WTC11 (cell line): ENCODE measurements around the gene SPEF1. TPM values are rescaled to one million over a fixed set of nuclear protein-coding genes. Genes with fewer than 3 reads are reported as not detected.
A peak's percentile ranks its signal among the peaks of the same experiment; 100 is the strongest.

Experiments used
- ATAC-seq: fragments of 200-7000 bp; cut with Tn5 transposase; 2 replicates; pipeline ENCODE4 v1.10.0; 2021; ENCODE audit warnings: mild to moderate bottlenecking, moderate library complexity
- CTCF ChIA-PET: fragments of 300-600 bp; sonication (Branson Sonifier 250); formaldehyde crosslinking; loops from one replicate; lab custom pipeline; 2021; ENCODE audit warnings: antibody characterized with exemption; lab: Charles Lee
- POLR2A ChIA-PET: fragments of 350-600 bp; sonication (Branson Sonifier 250); formaldehyde crosslinking; loops from one replicate; lab custom pipeline; 2021; ENCODE audit warnings: antibody characterized with exemption; lab: Charles Lee
- DNase-seq: peaks from one replicate; pipeline ENCODE4 v3.0.0; 2021; ENCODE audit warnings: low spot score
- H3K27ac Mint-ChIP-seq: 2 replicates; pipeline ENCODE4 v1.8.0; 2021; ENCODE audit warnings: mixed read lengths
- H3K27me3 Mint-ChIP-seq: 2 replicates; pipeline ENCODE4 v1.8.0; 2021; ENCODE audit warnings: low read depth, mild to moderate bottlenecking, moderate library complexity, mixed read lengths
- H3K36me3 Mint-ChIP-seq: 2 replicates; pipeline ENCODE4 v1.8.0; 2021; ENCODE audit warnings: mixed read lengths
- H3K4me1 Mint-ChIP-seq: 2 replicates; pipeline ENCODE4 v1.8.0; 2022; ENCODE audit warnings: mixed read lengths
- H3K4me3 Mint-ChIP-seq: 2 replicates; pipeline ENCODE4 v1.8.0; 2021; ENCODE audit warnings: mild to moderate bottlenecking, moderate library complexity, mixed read lengths
- H3K9me3 Mint-ChIP-seq: 2 replicates; pipeline ENCODE4 v1.8.0; 2021; ENCODE audit warnings: mixed read lengths
- ATF1 ChIP-seq: sonication (generic); formaldehyde crosslinking; IDR thresholded peaks from 2 replicates; pipeline ENCODE4 v1.8.1; 2023; ENCODE audit warnings: mild to moderate bottlenecking, moderate library complexity, missing genetic modification reagents
- ATF6 ChIP-seq: sonication (generic); formaldehyde crosslinking; IDR thresholded peaks from 2 replicates; pipeline ENCODE4 v1.8.1; 2023; ENCODE audit warnings: mild to moderate bottlenecking, missing genetic modification reagents
- FOXJ3 ChIP-seq: sonication (generic); formaldehyde crosslinking; IDR thresholded peaks from 2 replicates; pipeline ENCODE4 v1.9.0; 2021; ENCODE audit warnings: missing genetic modification reagents, mild to moderate bottlenecking, borderline replicate concordance
- FOXK1 ChIP-seq: sonication (generic); formaldehyde crosslinking; IDR thresholded peaks from 2 replicates; pipeline ENCODE4 v1.8.0; 2022; ENCODE audit warnings: mild to moderate bottlenecking, moderate library complexity, missing genetic modification reagents
- IRF2 ChIP-seq: sonication (generic); formaldehyde crosslinking; IDR thresholded peaks from 2 replicates; pipeline ENCODE4 v1.8.0; 2022; ENCODE audit warnings: low read depth, missing genetic modification reagents, borderline replicate concordance
- RELA ChIP-seq: sonication (generic); formaldehyde crosslinking; IDR thresholded peaks from 2 replicates; pipeline ENCODE4 v1.8.1; 2022; ENCODE audit warnings: missing genetic modification reagents, mild to moderate bottlenecking, borderline replicate concordance
- RORB ChIP-seq: fragments of 250-450 bp; sonication (Bioruptor Pico); IDR thresholded peaks from 2 replicates; pipeline ENCODE4 v1.9.0; 2021; ENCODE audit warnings: mild to moderate bottlenecking
- SOX15 ChIP-seq: fragments of 250-450 bp; sonication (Bioruptor Pico); IDR thresholded peaks from 2 replicates; pipeline ENCODE4 v1.9.0; 2021; ENCODE audit warnings: mild to moderate bottlenecking
- ZNF263 ChIP-seq: sonication (generic); formaldehyde crosslinking; IDR thresholded peaks from 2 replicates; pipeline ENCODE4 v1.8.1; 2022; ENCODE audit warnings: low read depth, mild to moderate bottlenecking, moderate library complexity, missing genetic modification reagents
- ZNF671 ChIP-seq: fragments of 250-450 bp; sonication (Bioruptor Pico); IDR thresholded peaks from 2 replicates; pipeline ENCODE4 v1.8.0; 2021; ENCODE audit warnings: mild to moderate bottlenecking
- total RNA-seq: library from RNA; stranded (reverse); gene quantifications from 3 replicates; pipeline ENCODE4 v1.2.3, GENCODE V29; 2021
- TF ChIP-seq, protein P1 (sequence below): sonication (generic); formaldehyde crosslinking; IDR thresholded peaks from 2 replicates; pipeline ENCODE4 v1.8.1; 2023; ENCODE audit warnings: mild to moderate bottlenecking, moderate library complexity, missing genetic modification reagents
- TF ChIP-seq, protein P2 (sequence below): sonication (generic); formaldehyde crosslinking; IDR thresholded peaks from 2 replicates; pipeline ENCODE4 v1.8.0; 2022; ENCODE audit warnings: mild to moderate bottlenecking, missing genetic modification reagents
- TF ChIP-seq, protein P3 (sequence below): sonication (generic); formaldehyde crosslinking; IDR thresholded peaks from 2 replicates; pipeline ENCODE4 v1.8.1; 2023; ENCODE audit warnings: mild to moderate bottlenecking, missing genetic modification reagents, moderate library complexity
- TF ChIP-seq, protein P4 (sequence below): sonication (generic); formaldehyde crosslinking; IDR thresholded peaks from 2 replicates; pipeline ENCODE4 v1.8.1; 2023; ENCODE audit warnings: mild to moderate bottlenecking, missing genetic modification reagents, borderline replicate concordance

SPEF1 gene
- total RNA-seq, 1 experiment from 2014 or later, result 0.72 TPM

DNA sequence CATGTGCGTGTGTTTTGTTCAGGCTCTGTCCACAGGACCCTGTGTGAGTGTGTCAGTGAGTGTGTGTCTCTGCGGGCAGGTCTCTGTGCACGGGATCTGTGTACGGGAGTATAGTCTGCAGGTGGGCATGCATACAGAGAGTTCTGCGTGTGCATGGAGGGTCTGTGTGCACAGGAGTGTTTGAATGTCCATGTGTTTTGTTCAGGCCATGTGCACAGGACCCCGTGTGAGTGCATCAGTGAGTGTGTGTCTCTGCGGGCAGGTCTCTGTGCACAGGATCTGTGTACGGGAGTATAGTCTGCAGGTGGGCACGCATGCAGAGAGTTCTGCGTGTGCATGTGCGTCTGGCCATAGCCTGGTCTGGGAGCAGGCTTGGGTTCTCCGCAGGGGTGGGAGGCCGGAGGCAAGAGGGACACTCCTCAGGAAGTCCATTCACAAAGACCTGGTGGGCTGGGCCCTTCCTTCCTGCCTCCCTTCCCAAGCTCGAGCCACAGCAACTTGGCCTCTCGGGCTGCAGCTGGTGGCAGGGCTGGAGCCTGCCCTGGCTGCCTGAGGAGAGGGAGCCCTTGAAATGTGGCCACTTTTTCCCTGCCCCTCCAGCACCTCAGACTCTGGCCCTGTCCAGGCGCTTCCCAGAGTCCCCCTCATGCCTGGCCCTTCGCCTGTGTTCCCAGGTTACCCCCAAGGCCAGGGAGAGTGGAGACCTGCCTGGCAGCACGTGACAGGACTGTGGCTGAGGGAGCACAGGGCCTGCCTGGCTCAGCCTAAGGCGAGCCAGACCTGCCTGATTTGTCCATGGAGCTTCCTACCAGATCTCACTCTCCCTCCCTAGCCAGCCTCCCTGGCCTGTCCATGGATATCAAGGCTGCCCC lies 42.0 kb downstream of the SPEF1 start:
- Mint-ChIP-seq H3K4me1 (peaks cover 24% of the 10 kb centered on the region), H3K27ac (peak overlapping the region; percentile 68), H3K4me3 (no peak overlapping the region), H3K27me3 (peaks cover 2% of the 10 kb centered on the region), H3K36me3 (no peaks in the 10 kb centered on the region), H3K9me3 (no peaks in the 10 kb centered on the region)
- peak; percentile 35 for ATAC-seq
- ChIA-PET POLR2A (no interaction called here), CTCF (interaction anchor here (0.6 to 3.7 kb wide), 11 partner anchors 11 to 166 kb away, joined by 3 to 47 read pairs (median 5); no protein-coding TSS in a partner anchor)
- TF ChIP-seq, protein P1, sequence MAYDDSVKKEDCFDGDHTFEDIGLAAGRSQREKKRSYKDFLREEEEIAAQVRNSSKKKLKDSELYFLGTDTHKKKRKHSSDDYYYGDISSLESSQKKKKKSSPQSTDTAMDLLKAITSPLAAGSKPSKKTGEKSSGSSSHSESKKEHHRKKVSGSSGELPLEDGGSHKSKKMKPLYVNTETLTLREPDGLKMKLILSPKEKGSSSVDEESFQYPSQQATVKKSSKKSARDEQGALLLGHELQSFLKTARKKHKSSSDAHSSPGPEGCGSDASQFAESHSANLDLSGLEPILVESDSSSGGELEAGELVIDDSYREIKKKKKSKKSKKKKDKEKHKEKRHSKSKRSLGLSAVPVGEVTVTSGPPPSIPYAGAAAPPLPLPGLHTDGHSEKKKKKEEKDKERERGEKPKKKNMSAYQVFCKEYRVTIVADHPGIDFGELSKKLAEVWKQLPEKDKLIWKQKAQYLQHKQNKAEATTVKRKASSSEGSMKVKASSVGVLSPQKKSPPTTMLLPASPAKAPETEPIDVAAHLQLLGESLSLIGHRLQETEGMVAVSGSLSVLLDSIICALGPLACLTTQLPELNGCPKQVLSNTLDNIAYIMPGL, result 0 out of 2 replicates have a peak, but pooled peaks have one; percentile 54
- TF ChIP-seq, protein P2, sequence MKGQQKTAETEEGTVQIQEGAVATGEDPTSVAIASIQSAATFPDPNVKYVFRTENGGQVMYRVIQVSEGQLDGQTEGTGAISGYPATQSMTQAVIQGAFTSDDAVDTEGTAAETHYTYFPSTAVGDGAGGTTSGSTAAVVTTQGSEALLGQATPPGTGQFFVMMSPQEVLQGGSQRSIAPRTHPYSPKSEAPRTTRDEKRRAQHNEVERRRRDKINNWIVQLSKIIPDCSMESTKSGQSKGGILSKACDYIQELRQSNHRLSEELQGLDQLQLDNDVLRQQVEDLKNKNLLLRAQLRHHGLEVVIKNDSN, result peak; percentile 23; the same call in 1 of the 2 replicates
- TF ChIP-seq FOXK1 (CRISPR knock-in tag), result no peak
- TF ChIP-seq, protein P3, sequence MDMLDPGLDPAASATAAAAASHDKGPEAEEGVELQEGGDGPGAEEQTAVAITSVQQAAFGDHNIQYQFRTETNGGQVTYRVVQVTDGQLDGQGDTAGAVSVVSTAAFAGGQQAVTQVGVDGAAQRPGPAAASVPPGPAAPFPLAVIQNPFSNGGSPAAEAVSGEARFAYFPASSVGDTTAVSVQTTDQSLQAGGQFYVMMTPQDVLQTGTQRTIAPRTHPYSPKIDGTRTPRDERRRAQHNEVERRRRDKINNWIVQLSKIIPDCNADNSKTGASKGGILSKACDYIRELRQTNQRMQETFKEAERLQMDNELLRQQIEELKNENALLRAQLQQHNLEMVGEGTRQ (CRISPR knock-in tag), result peak; percentile 62
- 0 out of 2 replicates have a peak, but pooled peaks have one; percentile 14 for TF ChIP-seq ZNF263 (CRISPR knock-in tag)
- no peak for DNase-seq

DNA sequence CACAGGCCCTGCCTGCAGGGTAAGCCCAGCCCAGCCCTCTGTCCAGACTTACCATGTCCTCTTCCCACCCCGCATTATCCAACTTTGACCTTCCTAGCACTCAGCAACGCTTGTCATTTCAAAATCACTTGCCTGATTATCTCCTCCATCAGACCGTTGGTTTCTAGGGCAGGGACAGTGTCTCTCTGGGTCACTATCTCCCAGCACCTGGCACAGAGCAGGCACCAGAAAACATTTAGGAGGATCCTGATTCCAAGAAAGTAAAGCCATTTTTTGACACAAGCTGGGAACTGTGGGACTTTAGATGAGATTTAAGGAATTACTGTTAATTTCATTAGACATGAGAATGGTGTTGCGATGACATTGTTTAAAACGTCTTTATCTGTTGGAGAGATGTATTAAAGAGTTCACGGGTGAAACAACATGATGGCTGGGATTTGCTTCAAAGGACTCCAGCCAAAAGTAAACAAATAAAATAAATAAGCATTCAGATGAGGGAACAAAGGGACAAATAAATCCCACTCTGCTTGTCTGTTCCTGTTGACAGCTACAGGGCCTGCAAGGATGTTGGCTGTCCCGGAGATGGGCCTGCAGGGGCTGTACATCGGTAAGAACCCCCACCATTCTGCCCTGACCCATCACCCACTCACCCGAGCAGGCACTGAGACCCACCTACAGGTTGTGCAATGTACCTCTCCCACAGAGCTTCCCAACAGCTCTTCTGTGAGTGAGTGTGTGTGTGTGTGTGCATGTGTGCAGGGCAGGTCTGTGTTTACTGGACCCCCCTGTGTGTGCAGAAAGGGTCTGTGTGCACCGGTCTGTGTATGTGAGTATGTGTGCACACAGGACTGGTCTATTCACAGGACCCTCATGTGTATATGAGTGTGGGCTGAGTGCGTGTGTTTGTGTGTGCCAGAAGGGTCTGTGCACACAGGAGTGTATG lies 42.9 kb downstream of the SPEF1 start:
- ChIA-PET POLR2A (no interaction called here), CTCF (interaction anchor here (0.6 to 3.3 kb wide), 2 partner anchors 22 to 116 kb away, joined by 3 to 23 read pairs; no protein-coding TSS in a partner anchor)
- Mint-ChIP-seq H3K4me1 (peaks cover 26% of the 10 kb centered on the region), H3K4me3 (no peak overlapping the region), H3K36me3 (no peaks in the 10 kb centered on the region), H3K27me3 (peaks cover 5% of the 10 kb centered on the region), H3K9me3 (no peaks in the 10 kb centered on the region), H3K27ac (peak overlapping the region; percentile 2; the same call in 1 of the 2 replicates)
- TF ChIP-seq FOXJ3 (CRISPR knock-in tag) (no peak), ZNF671 (CRISPR knock-in tag) (no peak), ATF6 (CRISPR knock-in tag) (no peak), SOX15 (CRISPR knock-in tag) (no peak), ATF1 (CRISPR knock-in tag) (no peak), IRF2 (no peak), RELA (no peak)
- ATAC-seq (no peak), DNase-seq (no peak)

GRCh38 chr20:3735768-3736167 lies 45.5 kb downstream of the SPEF1 start:
- Mint-ChIP-seq H3K4me1 (peaks cover 35% of the 10 kb centered on the region), H3K27me3 (peaks cover 25% of the 10 kb centered on the region), H3K4me3 (no peak overlapping the region), H3K9me3 (no peaks in the 10 kb centered on the region), H3K36me3 (no peaks in the 10 kb centered on the region), H3K27ac (no peak overlapping the region)
- ATAC-seq (no peak), DNase-seq (no peak)
- ChIA-PET CTCF (interaction anchor here (0.9 to 2.4 kb wide), 7 partner anchors 8 to 59 kb away, joined by 3 to 23 read pairs (median 4); no protein-coding TSS in a partner anchor), POLR2A (no interaction called here)
- TF ChIP-seq, protein P4, sequence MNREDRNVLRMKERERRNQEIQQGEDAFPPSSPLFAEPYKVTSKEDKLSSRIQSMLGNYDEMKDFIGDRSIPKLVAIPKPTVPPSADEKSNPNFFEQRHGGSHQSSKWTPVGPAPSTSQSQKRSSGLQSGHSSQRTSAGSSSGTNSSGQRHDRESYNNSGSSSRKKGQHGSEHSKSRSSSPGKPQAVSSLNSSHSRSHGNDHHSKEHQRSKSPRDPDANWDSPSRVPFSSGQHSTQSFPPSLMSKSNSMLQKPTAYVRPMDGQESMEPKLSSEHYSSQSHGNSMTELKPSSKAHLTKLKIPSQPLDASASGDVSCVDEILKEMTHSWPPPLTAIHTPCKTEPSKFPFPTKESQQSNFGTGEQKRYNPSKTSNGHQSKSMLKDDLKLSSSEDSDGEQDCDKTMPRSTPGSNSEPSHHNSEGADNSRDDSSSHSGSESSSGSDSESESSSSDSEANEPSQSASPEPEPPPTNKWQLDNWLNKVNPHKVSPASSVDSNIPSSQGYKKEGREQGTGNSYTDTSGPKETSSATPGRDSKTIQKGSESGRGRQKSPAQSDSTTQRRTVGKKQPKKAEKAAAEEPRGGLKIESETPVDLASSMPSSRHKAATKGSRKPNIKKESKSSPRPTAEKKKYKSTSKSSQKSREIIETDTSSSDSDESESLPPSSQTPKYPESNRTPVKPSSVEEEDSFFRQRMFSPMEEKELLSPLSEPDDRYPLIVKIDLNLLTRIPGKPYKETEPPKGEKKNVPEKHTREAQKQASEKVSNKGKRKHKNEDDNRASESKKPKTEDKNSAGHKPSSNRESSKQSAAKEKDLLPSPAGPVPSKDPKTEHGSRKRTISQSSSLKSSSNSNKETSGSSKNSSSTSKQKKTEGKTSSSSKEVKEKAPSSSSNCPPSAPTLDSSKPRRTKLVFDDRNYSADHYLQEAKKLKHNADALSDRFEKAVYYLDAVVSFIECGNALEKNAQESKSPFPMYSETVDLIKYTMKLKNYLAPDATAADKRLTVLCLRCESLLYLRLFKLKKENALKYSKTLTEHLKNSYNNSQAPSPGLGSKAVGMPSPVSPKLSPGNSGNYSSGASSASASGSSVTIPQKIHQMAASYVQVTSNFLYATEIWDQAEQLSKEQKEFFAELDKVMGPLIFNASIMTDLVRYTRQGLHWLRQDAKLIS (CRISPR knock-in tag), result no peak
- TF ChIP-seq RORB (CRISPR knock-in tag), result no peak
